SK-N-SH treated with all-trans-retinoic acid at 6 μM for 48 hours (cell line): ENCODE results near the gene RTN4IP1.
A peak's percentile ranks its signal among the peaks of the same experiment; 100 is the strongest.

ENCODE experiments used
- ATAC-seq: fragments of 200-7000 bp; cut with Tn5 transposase; 3 replicates; pipeline ENCODE4 v1.9.1; 2020; ENCODE audit warnings: mild to moderate bottlenecking, moderate library complexity
- ARNTL ChIP-seq: fragments of 450-650 bp; formaldehyde crosslinking; IDR thresholded peaks from 2 replicates; pipeline ENCODE4 v1.5.0; 2020; ENCODE audit warnings: low read depth, mild to moderate bottlenecking, moderate library complexity, borderline replicate concordance
- BACH2 ChIP-seq: fragments of 250-450 bp; sonication (Bioruptor Pico); IDR thresholded peaks from 2 replicates; pipeline ENCODE4 v1.9.0; 2021; ENCODE audit warnings: mild to moderate bottlenecking, borderline replicate concordance
- CREB5 ChIP-seq: fragments of 250-450 bp; sonication (Bioruptor Pico); IDR thresholded peaks from 2 replicates; pipeline ENCODE4 v1.5.1; 2020; ENCODE audit warnings: low read depth, mild to moderate bottlenecking, moderate library complexity
- CSRNP3 ChIP-seq: fragments of 250-450 bp; sonication (Bioruptor Pico); IDR thresholded peaks from 2 replicates; pipeline ENCODE4 v1.5.1; 2021; ENCODE audit warnings: mild to moderate bottlenecking, moderate library complexity
- ESRRG ChIP-seq: fragments of 250-450 bp; sonication (Bioruptor Pico); IDR thresholded peaks from 2 replicates; pipeline ENCODE4 v1.6.1; 2021; ENCODE audit warnings: mild to moderate bottlenecking
- GLIS3 ChIP-seq: fragments of 250-450 bp; sonication (Bioruptor Pico); IDR thresholded peaks from 2 replicates; pipeline ENCODE4 v1.5.0; 2020; ENCODE audit warnings: mild to moderate bottlenecking, moderate library complexity
- ISL1 ChIP-seq: fragments of 250-450 bp; sonication (Bioruptor Pico); IDR thresholded peaks from 2 replicates; pipeline ENCODE4 v2.1.2; 2022; ENCODE audit warnings: mild to moderate bottlenecking, moderate library complexity
- OSR1 ChIP-seq: fragments of 250-450 bp; sonication (Bioruptor Pico); IDR thresholded peaks from 2 replicates; pipeline ENCODE4 v1.8.0; 2022; ENCODE audit warnings: moderate library complexity, mild to moderate bottlenecking, inconsistent platforms
- PATZ1 ChIP-seq: fragments of 250-450 bp; sonication (Bioruptor Pico); IDR thresholded peaks from 2 replicates; pipeline ENCODE4 v1.8.0; 2020; ENCODE audit warnings: mild to moderate bottlenecking, moderate library complexity, borderline replicate concordance
- POU6F1 ChIP-seq: fragments of 250-450 bp; sonication (Bioruptor Pico); IDR thresholded peaks from 2 replicates; pipeline ENCODE4 v1.8.0; 2021; ENCODE audit warnings: low read depth, mild to moderate bottlenecking, moderate library complexity, borderline replicate concordance
- RARB ChIP-seq: fragments of 250-450 bp; sonication (Bioruptor Pico); IDR thresholded peaks from 2 replicates; pipeline ENCODE4 v1.8.0; 2021; ENCODE audit warnings: mild to moderate bottlenecking, moderate library complexity
- SNAI2 ChIP-seq: fragments of 250-450 bp; sonication (Bioruptor Pico); IDR thresholded peaks from 2 replicates; pipeline ENCODE4 v1.5.0; 2020; ENCODE audit warnings: mild to moderate bottlenecking, moderate library complexity
- TCF4 ChIP-seq: fragments of 250-450 bp; sonication (Bioruptor Pico); IDR thresholded peaks from 2 replicates; pipeline ENCODE4 v1.8.0; 2021; ENCODE audit warnings: mild to moderate bottlenecking, moderate library complexity, borderline replicate concordance
- TOX ChIP-seq: fragments of 250-450 bp; sonication (Bioruptor Pico); IDR thresholded peaks from 2 replicates; pipeline ENCODE4 v1.8.0; 2021; ENCODE audit warnings: mild to moderate bottlenecking, moderate library complexity, borderline replicate concordance
- TSHZ2 ChIP-seq: fragments of 250-450 bp; sonication (Bioruptor Pico); IDR thresholded peaks from 2 replicates; pipeline ENCODE4 v1.5.0; 2020; ENCODE audit warnings: mild to moderate bottlenecking, moderate library complexity
- ZC3H10 ChIP-seq: fragments of 250-450 bp; sonication (Bioruptor Pico); IDR thresholded peaks from 2 replicates; pipeline ENCODE4 v1.5.1; 2021; ENCODE audit warnings: mild to moderate bottlenecking, moderate library complexity
- ZFP3 ChIP-seq: fragments of 250-450 bp; sonication (Bioruptor Pico); IDR thresholded peaks from 2 replicates; pipeline ENCODE4 v1.5.0; 2020; ENCODE audit warnings: mild to moderate bottlenecking, moderate library complexity
- ZFP30 ChIP-seq: fragments of 450-650 bp; formaldehyde crosslinking; IDR thresholded peaks from 2 replicates; pipeline ENCODE4 v1.5.0; 2022; ENCODE audit warnings: mild to moderate bottlenecking, moderate library complexity
- ZNF565 ChIP-seq: fragments of 450-650 bp; formaldehyde crosslinking; conservative IDR thresholded peaks from 2 replicates; pipeline ENCODE4 v1.5.0; 2020; ENCODE audit warnings: low read depth, mild to moderate bottlenecking, moderate library complexity
- ZNF70 ChIP-seq: fragments of 450-650 bp; formaldehyde crosslinking; IDR thresholded peaks from 2 replicates; pipeline ENCODE4 v1.5.0; 2020; ENCODE audit warnings: mild to moderate bottlenecking, moderate library complexity
- ZNF8 ChIP-seq: fragments of 450-650 bp; formaldehyde crosslinking; IDR thresholded peaks from 2 replicates; pipeline ENCODE4 v1.5.0; 2020; ENCODE audit warnings: mild to moderate bottlenecking, moderate library complexity

The RTN4IP1 gene

GRCh38 chr6:106600329-106600728, 29.0 kb downstream of the RTN4IP1 start:
- ATAC-seq: no peak
- no peak for TF ChIP-seq CSRNP3
- TF ChIP-seq CREB5 (CRISPR knock-in tag): no peak
- no peak for TF ChIP-seq ZFP30 (CRISPR knock-in tag)
- no peak for TF ChIP-seq OSR1 (CRISPR knock-in tag)
- no peak for TF ChIP-seq BACH2 (CRISPR knock-in tag)
- no peak for TF ChIP-seq GLIS3
- no peak for TF ChIP-seq ESRRG
- no peak for TF ChIP-seq ZFP3 (CRISPR knock-in tag)
- no peak for TF ChIP-seq TOX (CRISPR knock-in tag)
- TF ChIP-seq ZNF8 (CRISPR knock-in tag): no peak
- TF ChIP-seq RARB: no peak
- no peak for TF ChIP-seq POU6F1 (CRISPR knock-in tag)
- TF ChIP-seq ZNF70: no peak
- no peak for TF ChIP-seq ZC3H10 (CRISPR knock-in tag)
- no peak for TF ChIP-seq TCF4
- no peak for TF ChIP-seq ISL1 (CRISPR knock-in tag)
- no peak for TF ChIP-seq SNAI2 (CRISPR knock-in tag)

- no peak for TF ChIP-seq POU6F1 (CRISPR knock-in tag)
- no peak for TF ChIP-seq ISL1 (CRISPR knock-in tag)
- no peak for TF ChIP-seq PATZ1 (CRISPR knock-in tag)
- no peak for TF ChIP-seq ARNTL (CRISPR knock-in tag)
- TF ChIP-seq CSRNP3: no peak
- TF ChIP-seq TOX (CRISPR knock-in tag): no peak
- TF ChIP-seq ZNF565 (CRISPR knock-in tag): no peak
- no peak for TF ChIP-seq SNAI2 (CRISPR knock-in tag)
- TF ChIP-seq ZFP3 (CRISPR knock-in tag): no peak
- TF ChIP-seq OSR1 (CRISPR knock-in tag): no peak
- ATAC-seq: no peak
Measured at GRCh38 chr6:106599440-106599839, 29.9 kb downstream of the RTN4IP1 start.

- ATAC-seq: peak; percentile 92
- TF ChIP-seq ZC3H10 (CRISPR knock-in tag): no peak
- TF ChIP-seq ZFP3 (CRISPR knock-in tag): no peak
- no peak for TF ChIP-seq ZNF8 (CRISPR knock-in tag)
- no peak for TF ChIP-seq ZFP30 (CRISPR knock-in tag)
- TF ChIP-seq GLIS3: no peak
- TF ChIP-seq TCF4: no peak
- TF ChIP-seq PATZ1 (CRISPR knock-in tag): no peak
- TF ChIP-seq TSHZ2: no peak
- TF ChIP-seq BACH2 (CRISPR knock-in tag): no peak
Measured at GRCh38 chr6:106591111-106591825, 38.0 kb downstream of the RTN4IP1 start.
